SHP77 (cell line): ENCODE results near the gene OSBPL3.

Experiments used
- DNase-seq, 2 experiments: peaks; one replicate each; lab custom pipeline; 2025; lab: John Stamatoyannopoulos, UW

Gene OSBPL3

DNA sequence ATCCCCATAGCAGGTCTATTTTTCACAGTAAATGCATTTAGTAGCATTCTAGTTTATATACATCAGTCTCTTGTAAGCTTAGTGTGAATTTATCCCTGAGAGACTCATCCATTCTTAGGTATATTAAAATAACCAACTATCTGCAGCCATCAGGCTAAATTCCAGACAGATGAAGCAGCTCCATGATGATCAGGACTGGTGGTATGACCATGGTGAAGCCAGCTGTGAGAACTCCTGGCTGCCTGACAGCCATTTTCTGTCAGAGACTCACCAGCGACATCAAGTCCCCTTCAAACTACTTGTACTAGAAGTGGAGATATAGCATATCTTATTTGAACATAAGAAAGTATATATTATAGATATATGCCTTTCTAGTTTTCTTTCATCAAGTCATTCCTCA is 152.4 kb downstream of the OSBPL3 start:
- no peak for DNase-seq

- DNase-seq, result no peak
Observed at GRCh38 chr7:24827027-24827426, 153.0 kb downstream of the OSBPL3 start.

GRCh38 chr7:24826662-24827020 is 153.3 kb downstream of the OSBPL3 start:
- no peak for DNase-seq

DNA sequence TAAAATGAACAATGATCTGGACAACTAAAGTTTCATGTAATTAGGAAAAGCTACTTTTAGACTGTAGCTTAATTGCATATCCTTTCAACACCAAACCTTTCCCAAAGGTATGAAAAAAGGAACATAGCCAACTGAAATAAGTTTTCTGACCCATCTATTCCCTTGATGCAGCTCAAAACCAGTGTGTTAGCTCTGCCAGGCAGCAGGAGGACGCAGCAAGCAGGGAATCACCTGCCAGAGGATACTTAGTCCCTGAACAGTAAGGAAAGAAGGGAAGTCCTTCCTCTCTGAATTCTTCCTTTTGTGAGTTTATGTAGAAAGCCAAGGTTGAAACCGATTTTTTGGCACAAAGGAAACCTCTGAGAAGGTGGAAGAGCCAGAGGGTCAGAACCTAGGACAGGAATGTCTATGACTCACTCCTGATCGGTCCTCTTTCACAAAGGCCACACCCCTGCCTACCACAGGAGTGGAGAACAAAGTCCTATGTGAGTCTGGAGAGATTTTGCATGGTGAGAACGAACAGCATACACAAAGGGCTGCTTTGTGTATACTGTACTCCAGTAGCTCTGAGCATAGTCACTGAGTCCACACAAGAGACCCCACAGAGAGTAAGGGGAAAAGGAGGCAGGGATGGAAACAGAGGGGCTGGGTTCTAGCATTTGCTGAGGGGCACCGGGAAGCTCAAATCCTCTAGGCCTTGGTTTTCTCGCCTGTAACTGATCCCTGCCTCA is 153.9 kb downstream of the OSBPL3 start:
- no peak for DNase-seq

DNA sequence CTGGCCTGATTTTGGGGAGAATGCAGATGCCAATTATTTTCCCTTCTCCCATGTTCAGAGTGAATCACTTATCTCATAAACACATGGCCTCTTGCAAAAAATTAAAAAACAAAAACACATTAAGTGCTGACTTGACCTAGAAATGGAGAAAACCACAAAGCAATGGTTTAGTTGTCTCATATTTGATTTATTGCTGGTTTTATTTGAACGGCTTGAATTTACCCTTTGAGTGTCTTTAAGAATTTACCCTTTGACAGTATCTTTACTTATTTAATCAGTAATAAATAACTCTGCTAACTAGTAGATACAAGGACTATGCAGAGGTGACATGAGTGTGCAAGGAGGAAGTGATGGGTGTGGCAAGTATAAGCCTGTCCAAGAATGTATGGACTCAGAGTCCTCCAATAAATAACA is 154.6 kb downstream of the OSBPL3 start:
- no peak for DNase-seq

DNA sequence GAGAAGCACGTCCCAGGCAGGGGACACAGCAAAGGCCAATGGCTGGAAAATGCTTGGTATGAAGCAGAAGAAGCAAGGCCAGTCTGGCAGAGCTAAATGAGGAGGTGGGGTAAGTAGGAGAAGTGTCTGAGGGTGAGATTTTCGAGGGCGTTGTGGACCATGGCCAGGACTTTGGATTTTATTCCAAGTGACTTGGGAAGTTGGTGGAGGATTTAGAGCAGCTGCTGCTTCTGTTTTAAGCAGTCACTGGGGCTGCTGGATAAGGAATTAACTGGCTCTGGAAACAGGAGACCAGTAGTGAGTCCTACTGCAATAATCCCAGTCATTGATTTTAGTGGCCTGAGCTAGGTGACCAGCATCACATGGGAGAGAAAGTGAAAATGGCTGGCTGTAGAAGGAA is 155.1 kb downstream of the OSBPL3 start:
- no peak for DNase-seq

DNA sequence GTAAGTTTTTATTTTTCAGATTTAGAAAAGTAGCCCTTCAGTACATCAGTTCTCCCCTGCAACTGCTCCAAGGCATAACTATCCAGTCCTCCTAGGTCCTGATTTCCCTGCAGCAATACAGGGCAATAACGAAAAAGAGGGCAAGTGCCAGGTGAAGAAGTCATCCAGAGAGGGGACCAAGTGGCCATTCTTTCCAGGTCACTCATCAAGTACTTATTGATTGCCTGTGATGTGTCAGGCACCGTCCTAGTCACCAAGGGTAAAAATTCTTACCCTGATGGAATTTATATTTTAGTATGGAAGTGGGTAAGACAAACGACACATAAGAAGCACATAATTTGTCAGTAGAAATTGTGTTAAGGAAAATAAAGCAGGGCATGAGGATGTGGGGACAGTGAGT is 155.6 kb downstream of the OSBPL3 start:
- DNase-seq, result no peak

- no peak for DNase-seq
Observed at GRCh38 chr7:24821754-24822054, 158.3 kb downstream of the OSBPL3 start.

GRCh38 chr7:24821045-24821753 is 158.8 kb downstream of the OSBPL3 start:
- DNase-seq, result no peak

GRCh38 chr7:24820730-24821044 is 159.3 kb downstream of the OSBPL3 start:
- no peak for DNase-seq

DNA sequence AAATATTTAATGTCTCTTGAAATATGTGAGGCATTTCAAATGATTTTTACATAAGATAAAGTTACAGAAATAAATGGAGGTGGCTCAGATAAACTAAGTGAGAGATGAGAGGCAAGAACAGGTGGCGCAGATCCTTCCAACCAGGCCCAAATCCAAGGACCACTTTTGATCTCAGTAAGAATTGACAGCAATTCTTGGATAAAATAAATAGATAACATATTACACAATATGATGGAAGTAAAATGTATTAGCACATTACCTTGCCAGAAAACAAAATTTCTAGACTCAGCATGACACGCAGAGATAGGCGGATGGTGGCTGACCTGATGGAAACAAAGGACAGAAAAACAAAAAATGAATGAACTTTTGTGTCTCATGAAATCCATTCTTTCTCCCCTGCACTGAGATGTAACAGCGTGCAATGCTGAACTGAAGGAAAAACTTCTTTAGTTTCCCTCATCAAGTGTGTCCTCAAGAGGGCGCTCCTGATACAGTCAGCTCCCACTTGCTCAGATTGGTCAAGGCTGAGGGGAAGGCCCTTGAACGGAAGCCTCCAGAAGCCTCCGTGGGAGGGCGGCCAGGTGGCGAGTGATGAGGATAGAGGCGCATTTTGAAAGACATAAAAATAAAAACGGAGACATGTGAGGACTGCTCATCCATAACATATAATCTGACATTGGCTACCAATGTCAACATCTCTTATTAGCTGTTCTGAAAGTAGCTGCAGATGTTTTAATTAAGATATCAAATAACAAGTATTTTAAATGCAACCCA is 159.9 kb downstream of the OSBPL3 start:
- peak; percentile 83 to 86 for DNase-seq

GRCh38 chr7:24817339-24817738 is 162.6 kb downstream of the OSBPL3 start:
- no peak for DNase-seq

DNA sequence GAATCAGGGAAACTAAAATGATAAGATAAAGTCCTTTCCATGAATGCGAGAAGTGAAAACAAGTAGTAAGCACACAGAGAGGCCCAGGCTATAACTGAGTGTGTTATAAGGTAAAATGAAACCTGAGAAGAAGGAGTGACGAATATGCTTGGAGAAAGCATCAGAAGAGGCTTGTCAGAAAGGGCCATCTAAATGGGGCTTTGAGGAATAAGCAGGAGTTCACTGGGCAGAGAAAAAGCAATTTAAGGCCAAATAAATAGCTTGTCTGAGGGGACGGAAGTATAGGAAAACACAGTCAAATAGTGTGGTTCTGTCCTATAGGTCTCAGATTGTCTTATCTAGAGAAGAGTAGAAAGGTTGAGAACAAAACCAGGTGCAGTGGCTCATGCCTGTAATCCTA is 163.1 kb downstream of the OSBPL3 start:
- no peak for DNase-seq

- peak; percentile 35 to 36 for DNase-seq
Observed at GRCh38 chr7:24812305-24812945, 167.6 kb downstream of the OSBPL3 start.

DNA sequence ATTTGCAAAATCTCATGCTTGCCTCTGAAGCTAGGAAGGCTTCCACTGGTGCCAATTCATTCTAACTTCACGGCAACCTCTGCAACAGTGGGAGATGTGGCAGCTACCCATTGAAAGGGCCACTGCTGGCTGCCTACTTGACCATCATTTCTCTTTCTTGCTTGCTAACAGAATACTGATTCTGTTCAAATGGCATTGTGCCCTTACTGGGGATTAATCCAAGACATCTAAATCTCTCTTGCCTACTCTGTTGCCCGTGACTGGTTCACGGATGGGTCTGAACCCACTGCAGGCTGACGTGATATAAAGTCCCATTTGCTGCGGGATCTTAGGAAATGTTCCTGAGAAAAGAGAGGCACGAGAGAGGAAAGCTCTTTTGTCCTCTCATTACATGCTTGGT is 171.5 kb downstream of the OSBPL3 start:
- no peak for DNase-seq

DNA sequence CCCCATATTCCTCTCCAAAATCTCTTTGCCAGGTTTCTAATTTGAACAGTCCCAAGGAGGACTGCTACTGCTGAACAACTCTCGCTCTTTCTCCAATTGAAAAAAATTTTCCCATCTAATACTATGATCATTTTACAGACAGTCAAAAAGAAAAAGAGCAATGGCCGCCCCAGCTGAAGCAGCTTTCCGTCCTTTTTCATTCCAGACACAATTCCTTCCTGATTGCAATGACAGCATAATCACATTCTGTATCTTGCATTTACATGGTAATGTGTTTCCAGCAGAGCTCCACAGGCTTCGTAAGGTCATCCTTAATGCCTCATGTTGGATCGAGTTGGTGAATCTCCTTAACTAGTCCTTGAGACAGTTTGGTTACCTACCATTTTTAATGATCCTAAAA is 177.7 kb downstream of the OSBPL3 start:
- DNase-seq, result no peak

DNA sequence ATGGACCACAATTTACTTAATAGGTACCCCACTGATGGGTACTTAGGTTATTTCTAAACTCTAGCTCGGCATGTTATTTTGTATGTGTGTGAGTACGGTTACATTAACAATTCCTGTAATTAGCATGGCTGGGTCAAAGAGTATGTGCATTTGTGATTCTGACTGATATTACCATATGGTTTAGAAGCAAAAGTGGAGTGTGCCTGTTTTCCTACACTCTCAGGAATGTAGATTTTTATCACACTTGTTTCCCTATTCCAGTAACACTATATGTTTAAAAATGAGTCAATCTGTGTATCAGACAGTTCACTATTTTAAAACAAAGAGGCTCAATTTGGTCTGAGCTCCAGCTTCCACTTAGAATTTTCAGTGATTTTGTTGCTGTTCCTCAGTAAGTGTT is 178.1 kb downstream of the OSBPL3 start:
- DNase-seq, result no peak

GRCh38 chr7:24800667-24801066 is 179.3 kb downstream of the OSBPL3 start:
- DNase-seq, result no peak

DNA sequence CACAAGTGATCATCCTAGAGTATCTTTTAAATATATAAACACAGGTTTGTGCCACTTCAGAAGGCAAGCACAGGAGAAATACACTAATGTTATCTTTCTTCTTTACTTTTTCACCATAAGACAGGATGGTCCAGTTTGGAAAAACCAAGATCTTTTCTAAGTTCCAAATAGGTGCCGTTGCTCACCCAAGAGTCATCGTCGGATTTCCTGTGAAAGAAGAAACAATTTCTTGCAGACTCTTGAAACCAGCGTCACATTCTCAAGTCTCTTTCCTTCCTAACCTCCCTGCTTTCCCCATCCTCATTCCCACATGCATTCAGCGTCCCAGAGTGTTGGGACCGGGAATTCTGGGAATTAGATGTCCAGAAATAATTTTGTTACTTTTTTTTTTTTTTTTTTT is 179.9 kb downstream of the OSBPL3 start:
- DNase-seq, result no peak

GRCh38 chr7:24799506-24799905 is 180.5 kb downstream of the OSBPL3 start:
- DNase-seq, result no peak

DNA sequence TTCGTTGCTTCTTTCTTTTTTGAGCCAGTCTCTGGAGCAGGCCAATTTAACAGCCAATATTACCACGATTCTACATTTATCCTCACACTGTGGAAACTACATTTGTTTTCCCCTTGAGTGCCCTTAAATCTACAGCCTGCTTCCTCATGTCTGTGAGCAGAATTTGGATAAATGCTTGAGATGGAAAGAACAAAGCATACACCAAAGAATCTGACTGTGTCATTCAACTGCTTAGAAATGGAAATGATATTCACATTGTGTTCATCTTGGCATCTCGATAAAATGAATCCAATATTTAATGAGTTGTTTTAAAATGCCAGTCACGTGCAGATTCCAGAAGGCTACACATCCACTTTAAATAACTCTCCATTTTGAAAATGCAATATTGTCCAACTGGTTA is 181.7 kb downstream of the OSBPL3 start:
- no peak for DNase-seq

- DNase-seq, result no peak
Observed at GRCh38 chr7:24797270-24797669, 182.7 kb downstream of the OSBPL3 start.

GRCh38 chr7:24795407-24795767 is 184.6 kb downstream of the OSBPL3 start:
- DNase-seq, result no peak
